Nephron progenitor cell (in vitro differentiated cells): ENCODE data around the gene ACAA2.
A peak's percentile ranks its signal among the peaks of the same experiment; 100 is the strongest.

Experiments used
- DNase-seq: peaks from one replicate; pipeline ENCODE4 v3.0.0; 2021
- H3K27ac Mint-ChIP-seq: 2 replicates; pipeline ENCODE4 v1.8.0; 2021; ENCODE audit warnings: mild to moderate bottlenecking, moderate library complexity, mixed read lengths
- H3K27me3 Mint-ChIP-seq: 2 replicates; pipeline ENCODE4 v1.8.0; 2021; ENCODE audit warnings: mild to moderate bottlenecking, low read depth, mixed read lengths; ENCODE audit not compliant: poor library complexity
- H3K36me3 Mint-ChIP-seq: 2 replicates; pipeline ENCODE4 v1.8.0; 2021; ENCODE audit warnings: low read depth, mixed read lengths
- H3K4me1 Mint-ChIP-seq: 2 replicates; pipeline ENCODE4 v1.8.0; 2021; ENCODE audit warnings: mixed read lengths
- H3K4me3 Mint-ChIP-seq: 2 replicates; pipeline ENCODE4 v1.8.0; 2021; ENCODE audit warnings: mild to moderate bottlenecking, moderate library complexity, mixed read lengths
- H3K9me3 Mint-ChIP-seq: 2 replicates; pipeline ENCODE4 v1.8.0; 2021; ENCODE audit warnings: mild to moderate bottlenecking, moderate library complexity, mixed read lengths
- CTCF ChIP-seq: fragments of 200-600 bp; sonication (generic); IDR thresholded peaks from 2 replicates; pipeline ENCODE4 v1.5.0; 2021; ENCODE audit warnings: antibody characterized with exemption

Gene ACAA2

GRCh38 chr18:49764032-49764431, 49.3 kb downstream of the ACAA2 start:
- no peak for DNase-seq
- peaks cover 6% of the 10 kb centered on the region for H3K27me3 Mint-ChIP-seq
- H3K4me1 Mint-ChIP-seq: peaks cover 10% of the 10 kb centered on the region
- H3K4me3 Mint-ChIP-seq: no peak overlapping the region
- H3K27ac Mint-ChIP-seq: no peak overlapping the region
- no peaks in the 10 kb centered on the region for H3K9me3 Mint-ChIP-seq
- H3K36me3 Mint-ChIP-seq: no peaks in the 10 kb centered on the region
- TF ChIP-seq CTCF: no peak

GRCh38 chr18:49763590-49763989, 49.7 kb downstream of the ACAA2 start:
- peaks cover 6% of the 10 kb centered on the region for H3K27me3 Mint-ChIP-seq
- H3K27ac Mint-ChIP-seq: no peak overlapping the region
- no peaks in the 10 kb centered on the region for H3K9me3 Mint-ChIP-seq
- no peaks in the 10 kb centered on the region for H3K36me3 Mint-ChIP-seq
- TF ChIP-seq CTCF: no peak
- no peak overlapping the region for H3K4me3 Mint-ChIP-seq
- peaks cover 14% of the 10 kb centered on the region for H3K4me1 Mint-ChIP-seq
- no peak for DNase-seq

GRCh38 chr18:49762191-49763077, 50.9 kb downstream of the ACAA2 start:
- Mint-ChIP-seq H3K9me3 (no peaks in the 10 kb centered on the region), H3K27me3 (peaks cover 9% of the 10 kb centered on the region), H3K36me3 (no peaks in the 10 kb centered on the region), H3K27ac (no peak overlapping the region), H3K4me1 (peaks cover 25% of the 10 kb centered on the region), H3K4me3 (no peak overlapping the region)
- TF ChIP-seq CTCF: no peak
- DNase-seq: peak; percentile 28

GRCh38 chr18:49761771-49762170, 51.6 kb downstream of the ACAA2 start:
- no peaks in the 10 kb centered on the region for H3K36me3 Mint-ChIP-seq
- H3K9me3 Mint-ChIP-seq: no peaks in the 10 kb centered on the region
- H3K4me1 Mint-ChIP-seq: peaks cover 27% of the 10 kb centered on the region

GRCh38 chr18:49758263-49758610, 55.1 kb downstream of the ACAA2 start:
- Mint-ChIP-seq H3K4me3 (peak overlapping the region; percentile 52), H3K27me3 (peaks cover 6% of the 10 kb centered on the region), H3K4me1 (peaks cover 27% of the 10 kb centered on the region), H3K27ac (no peak overlapping the region), H3K9me3 (no peaks in the 10 kb centered on the region), H3K36me3 (no peaks in the 10 kb centered on the region)
- no peak for TF ChIP-seq CTCF
- DNase-seq: no peak

More at GRCh38 chr18:49761771-49762170, 51.6 kb downstream of the ACAA2 start:
- Mint-ChIP-seq H3K27ac (no peak overlapping the region), H3K4me3 (no peak overlapping the region), H3K27me3 (peaks cover 9% of the 10 kb centered on the region)
- DNase-seq: no peak
- no peak for TF ChIP-seq CTCF
